Psoas muscle (tissue), 8 donors: ENCODE data around the gene RPS26. TPM values are rescaled to one million over a fixed set of nuclear protein-coding genes. Genes with fewer than 3 reads are reported as not detected.

Experiments
- ATAC-seq, 4 donors: fragments of 200-7000 bp; cut with Tn5 transposase; one replicate each; pipeline ENCODE4 v1.9.1; 2020; ENCODE audit warnings: moderate library complexity in 3 of 4, mild to moderate bottlenecking in 2 of 4
- DNase-seq, 2 donors: peaks; one replicate each; pipeline ENCODE4 v3.0.0-alpha.2; 2020
- H3K27ac ChIP-seq: fragments of 200-600 bp; one replicate; pipeline ENCODE4 v1.8.0; 2022
- H3K27me3 ChIP-seq, 3 donors: fragments of 200-600 bp in 1 of 3; one replicate each; pipeline versions ENCODE4 v1.6.1 to v1.8.0; 2013 to 2022; ENCODE audit warnings: low read length in 2 of 3, mild to moderate bottlenecking in 2 of 3, moderate library complexity in 1 of 3; ENCODE audit not compliant: insufficient read depth in 3 of 3
- H3K36me3 ChIP-seq, 2 donors: fragments of 200-600 bp in 1 of 2; one replicate each; pipeline versions ENCODE4 v1.6.1 to v1.8.0; 2013 to 2022; ENCODE audit warnings: low read depth in 1 of 2, mild to moderate bottlenecking in 1 of 2, moderate library complexity in 1 of 2; ENCODE audit not compliant: insufficient read depth in 1 of 2
- H3K4me1 ChIP-seq: fragments of 200-600 bp; one replicate; pipeline ENCODE4 v1.8.0; 2022
- H3K4me3 ChIP-seq: fragments of 200-600 bp; one replicate; pipeline ENCODE4 v1.8.0; 2022; ENCODE audit warnings: mild to moderate bottlenecking
- H3K9me3 ChIP-seq: fragments of 200-600 bp; one replicate; pipeline ENCODE4 v1.8.0; 2022
- WGBS, 3 donors: extraction: QIAGEN DNeasy Blood & Tissue Kit; methylation state at CpG; one replicate each; pipeline versions ENCODE4 v1.1.6 to v1.1.7; 2013; 5-methylcytosine and 5-hydroxymethylcytosine counted together
- intact Hi-C, 2 donors: fragments of 100-400 bp; cut with DNase I; formaldehyde crosslinking; loops; one replicate each; pipeline versions ENCODE4 v1.11.0 to v1.14.2; 2022
- polyA plus RNA-seq, 3 donors: library from polyadenylated mRNA; stranded (reverse); fragments of 200-250 nt; gene quantifications; one replicate each; pipeline ENCODE4 v1.2.3, GENCODE V29; 2013
- total RNA-seq, 4 donors: library from RNA; stranded (reverse); fragmentation: NEBNext Ultra II Directional in 2 of 4; extraction: Animal tissue kit (Norgen Biotek cat#: 25700) in 2 of 4; gene quantifications; one replicate each; pipeline versions ENCODE4 v1.2.1 to v1.2.4, GENCODE V29; 2021 to 2023
- TF ChIP-seq, protein P1 (sequence below): fragments of 200-600 bp; IDR thresholded peaks from one replicate; pipeline ENCODE4 v1.8.0; 2022; ENCODE audit warnings: antibody characterized with exemption
- donor health status: healthy with polysubstance abuse.
- donor health status: DM: no; HTN: no; CAD: no; lungs with moderate emphysema.
- donor health status: Bipolar disorder and iron deficiency.
- donor health status: healthy.
- donor health status: DM: yes; HTN: yes; CAD: no.
- donor health status: DM: no; HTN: no; CAD: no.
- donor health status: DM: no; HTN: no; CAD: no.
- donor health status: DM: yes; HTN: yes; CAD: no.

Gene RPS26
- total and polyA plus RNA-seq, 7 donors: 16.6 to 1,360 (median 49.8) TPM

DNA sequence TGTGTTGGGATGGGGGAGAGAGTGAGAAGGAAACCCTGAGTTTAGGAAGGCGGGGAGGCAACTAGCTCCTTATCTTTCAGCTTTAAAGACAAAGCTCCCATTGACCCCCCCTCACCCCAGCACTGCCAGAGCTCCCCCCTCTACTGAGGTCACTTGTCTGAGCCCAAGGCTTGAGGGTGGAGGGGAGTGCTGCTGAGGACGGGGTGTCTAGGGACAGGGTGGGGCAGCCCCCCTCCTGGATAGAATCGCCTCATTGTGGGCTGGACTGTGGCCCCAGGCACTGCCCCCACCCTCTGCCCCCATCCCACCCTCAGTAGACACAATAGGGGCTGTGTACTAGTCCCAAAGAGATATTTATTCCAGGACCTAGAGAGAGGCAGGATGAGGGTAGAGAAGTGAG lies 41.2 kb downstream of the RPS26 start:
- Histone ChIP-seq H3K27ac (no peak overlapping the region), H3K4me1 (peaks cover 3% of the 10 kb centered on the region), H3K36me3 (no peaks in the 10 kb centered on the region), H3K4me3 (no peak overlapping the region), H3K9me3 (no peaks in the 10 kb centered on the region), H3K27me3 (peaks cover 0 to 8% (median 6%) of the 10 kb centered on the region in 3 donors)
- ATAC-seq (no peak), DNase-seq (no peak)
- WGBS, 3 donors: 52 to 76% (median 66%) methylated on average over 3 of the region's 3 CpGs
- TF ChIP-seq, protein P1, sequence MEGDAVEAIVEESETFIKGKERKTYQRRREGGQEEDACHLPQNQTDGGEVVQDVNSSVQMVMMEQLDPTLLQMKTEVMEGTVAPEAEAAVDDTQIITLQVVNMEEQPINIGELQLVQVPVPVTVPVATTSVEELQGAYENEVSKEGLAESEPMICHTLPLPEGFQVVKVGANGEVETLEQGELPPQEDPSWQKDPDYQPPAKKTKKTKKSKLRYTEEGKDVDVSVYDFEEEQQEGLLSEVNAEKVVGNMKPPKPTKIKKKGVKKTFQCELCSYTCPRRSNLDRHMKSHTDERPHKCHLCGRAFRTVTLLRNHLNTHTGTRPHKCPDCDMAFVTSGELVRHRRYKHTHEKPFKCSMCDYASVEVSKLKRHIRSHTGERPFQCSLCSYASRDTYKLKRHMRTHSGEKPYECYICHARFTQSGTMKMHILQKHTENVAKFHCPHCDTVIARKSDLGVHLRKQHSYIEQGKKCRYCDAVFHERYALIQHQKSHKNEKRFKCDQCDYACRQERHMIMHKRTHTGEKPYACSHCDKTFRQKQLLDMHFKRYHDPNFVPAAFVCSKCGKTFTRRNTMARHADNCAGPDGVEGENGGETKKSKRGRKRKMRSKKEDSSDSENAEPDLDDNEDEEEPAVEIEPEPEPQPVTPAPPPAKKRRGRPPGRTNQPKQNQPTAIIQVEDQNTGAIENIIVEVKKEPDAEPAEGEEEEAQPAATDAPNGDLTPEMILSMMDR: no peak
- intact Hi-C loops: no loop called here

DNA sequence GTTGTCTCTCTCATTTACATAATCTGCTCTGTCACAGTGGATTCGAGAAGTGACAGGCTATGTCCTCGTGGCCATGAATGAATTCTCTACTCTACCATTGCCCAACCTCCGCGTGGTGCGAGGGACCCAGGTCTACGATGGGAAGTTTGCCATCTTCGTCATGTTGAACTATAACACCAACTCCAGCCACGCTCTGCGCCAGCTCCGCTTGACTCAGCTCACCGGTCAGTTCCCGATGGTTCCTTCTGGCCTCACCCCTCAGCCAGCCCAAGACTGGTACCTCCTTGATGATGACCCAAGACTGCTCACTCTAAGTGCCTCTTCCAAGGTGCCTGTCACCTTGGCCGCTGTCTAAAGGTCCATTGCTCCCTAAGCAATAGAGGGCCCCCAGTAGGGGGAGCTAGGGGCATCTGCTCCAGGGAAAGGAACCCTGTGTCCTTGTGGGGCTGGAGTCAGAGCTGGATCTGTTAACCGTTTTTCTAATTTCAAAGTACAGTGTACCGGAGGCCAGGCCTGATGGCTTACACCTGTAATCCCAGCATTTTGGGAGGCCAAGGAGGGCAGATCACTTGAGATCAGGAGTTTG lies 43.3 kb downstream of the RPS26 start:
- Histone ChIP-seq H3K9me3 (no peaks in the 10 kb centered on the region), H3K27me3 (peaks cover 0 to 8% (median 6%) of the 10 kb centered on the region in 3 donors), H3K4me1 (no peaks in the 10 kb centered on the region), H3K4me3 (no peak overlapping the region), H3K36me3 (no peaks in the 10 kb centered on the region), H3K27ac (no peak overlapping the region)
- ATAC-seq (no peak), DNase-seq (peak in 1 of 2 donors; percentile 26)
- intact Hi-C loops: no loop called here
- 90 to 92% (median 92%) methylated on average over 15 of the region's 15 CpGs for WGBS, 3 donors
- TF ChIP-seq, protein P1: no peak

DNA sequence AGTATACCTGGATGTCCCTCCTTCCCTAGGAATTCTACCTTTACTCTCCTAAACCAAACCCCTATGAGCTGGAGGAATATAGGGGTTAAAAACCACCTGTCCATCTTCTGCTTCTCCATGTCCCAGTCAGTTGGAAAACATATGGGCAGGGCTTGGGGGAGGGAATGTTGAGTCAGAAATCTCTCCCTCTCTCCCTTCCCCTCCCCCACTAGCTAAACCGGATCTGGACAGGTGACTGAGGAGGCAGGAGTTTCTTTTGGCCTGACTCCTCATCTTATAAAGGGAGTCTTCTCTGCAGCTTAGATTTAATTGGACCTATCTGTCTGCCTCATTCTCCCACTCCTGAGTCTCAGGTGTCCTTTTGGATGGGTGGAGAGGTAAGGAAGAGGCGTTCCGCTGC lies 44.4 kb downstream of the RPS26 start:
- TF ChIP-seq, protein P1: no peak
- no peak for ATAC-seq
- WGBS, 3 donors: 78 to 84% (median 84%) methylated on average over 3 of the region's 3 CpGs

DNA sequence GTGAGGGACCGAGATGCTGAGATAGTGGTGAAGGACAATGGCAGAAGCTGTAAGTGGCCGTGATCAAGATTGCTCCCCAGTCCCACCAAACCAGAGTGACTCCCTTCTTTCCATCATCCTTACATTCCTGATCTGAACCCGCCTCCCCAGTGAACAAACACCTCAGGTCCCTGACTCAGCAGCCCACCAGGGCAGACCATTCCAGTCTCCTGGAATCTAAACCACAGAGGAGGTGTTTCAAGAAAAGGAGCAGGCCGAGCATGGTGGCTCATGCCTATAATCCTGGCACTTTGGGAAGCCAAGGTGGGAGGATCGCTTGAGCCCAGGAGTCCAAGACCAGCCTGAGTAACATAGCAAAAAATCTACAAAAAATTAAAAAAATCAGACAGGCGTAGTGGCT lies 44.9 kb downstream of the RPS26 start:
- 82 to 89% (median 84%) methylated on average over 6 of the region's 6 CpGs for WGBS, 3 donors
- H3K27ac ChIP-seq: no peak overlapping the region
- intact Hi-C loops: no loop called here

More for the DNA sequence above, 44.4 kb downstream of the RPS26 start:
- intact Hi-C loops: no loop called here
- no peaks in the 10 kb centered on the region for H3K9me3 ChIP-seq
- no peak overlapping the region for H3K27ac ChIP-seq
- no peaks in the 10 kb centered on the region for H3K36me3 ChIP-seq
- no peak overlapping the region for H3K4me3 ChIP-seq
- no peak for DNase-seq
- H3K4me1 ChIP-seq: no peaks in the 10 kb centered on the region
- H3K27me3 ChIP-seq: no peaks in the 10 kb centered on the region

More for the DNA sequence above, 44.9 kb downstream of the RPS26 start:
- TF ChIP-seq, protein P1: no peak
- H3K27me3 ChIP-seq: no peaks in the 10 kb centered on the region
- no peaks in the 10 kb centered on the region for H3K4me1 ChIP-seq
- no peaks in the 10 kb centered on the region for H3K9me3 ChIP-seq
- no peak overlapping the region for H3K4me3 ChIP-seq
- no peaks in the 10 kb centered on the region for H3K36me3 ChIP-seq
- DNase-seq (no peak), ATAC-seq (no peak)
